NCI-H774 (cell line): ENCODE data around the gene NINJ1.
"Not testable (repeated sequence)": the region's sequence is repeated elsewhere in the genome, so short reads cannot be mapped to it uniquely, and the experiment has no call there.

Source experiments
- DNase-seq: peaks from one replicate; lab custom pipeline; 2025; lab: John Stamatoyannopoulos, UW

Gene NINJ1

DNA sequence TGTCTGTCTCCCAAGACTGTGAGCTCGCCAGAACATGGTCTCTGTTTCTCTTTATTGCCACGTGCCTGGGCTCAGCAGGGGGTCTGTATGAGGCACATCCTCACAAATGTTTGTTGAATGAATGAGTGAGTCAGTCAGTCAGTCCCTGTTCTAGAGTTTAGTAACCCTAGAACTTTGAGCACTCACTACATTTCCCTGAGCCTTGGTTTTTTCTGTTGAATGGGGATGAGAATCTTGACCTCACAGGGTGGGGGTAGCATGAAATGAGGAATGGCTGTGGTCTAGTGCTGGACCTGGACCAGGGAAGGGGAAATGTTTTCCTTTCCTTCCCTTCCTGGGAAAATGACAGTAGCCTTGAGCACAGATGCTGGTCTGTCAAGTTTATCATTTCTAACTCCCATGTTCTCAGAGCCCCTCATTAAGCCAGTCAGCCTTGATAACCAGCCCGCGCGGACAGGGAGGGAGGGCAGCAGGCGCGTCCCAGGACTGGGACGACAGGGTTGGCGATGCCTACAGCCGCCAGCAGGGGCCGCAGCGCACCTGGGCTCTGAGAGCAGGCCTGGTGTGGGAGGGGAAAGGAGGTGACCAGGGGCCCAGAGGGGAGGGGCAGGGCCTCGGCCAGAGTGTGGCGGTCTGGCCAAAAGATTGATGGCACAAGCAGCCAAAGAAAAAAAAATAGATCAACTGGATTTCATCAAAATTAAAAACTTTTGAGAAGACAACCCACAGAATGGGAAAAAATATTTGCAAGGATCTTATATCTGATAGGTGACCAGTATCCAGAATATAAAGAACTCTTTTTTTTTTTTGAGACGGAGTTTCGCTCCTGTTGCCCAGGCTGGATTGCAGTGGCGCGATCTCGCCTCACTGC lies 25.8 kb upstream of the NINJ1 start:
- DNase-seq = peak; percentile 78

DNA sequence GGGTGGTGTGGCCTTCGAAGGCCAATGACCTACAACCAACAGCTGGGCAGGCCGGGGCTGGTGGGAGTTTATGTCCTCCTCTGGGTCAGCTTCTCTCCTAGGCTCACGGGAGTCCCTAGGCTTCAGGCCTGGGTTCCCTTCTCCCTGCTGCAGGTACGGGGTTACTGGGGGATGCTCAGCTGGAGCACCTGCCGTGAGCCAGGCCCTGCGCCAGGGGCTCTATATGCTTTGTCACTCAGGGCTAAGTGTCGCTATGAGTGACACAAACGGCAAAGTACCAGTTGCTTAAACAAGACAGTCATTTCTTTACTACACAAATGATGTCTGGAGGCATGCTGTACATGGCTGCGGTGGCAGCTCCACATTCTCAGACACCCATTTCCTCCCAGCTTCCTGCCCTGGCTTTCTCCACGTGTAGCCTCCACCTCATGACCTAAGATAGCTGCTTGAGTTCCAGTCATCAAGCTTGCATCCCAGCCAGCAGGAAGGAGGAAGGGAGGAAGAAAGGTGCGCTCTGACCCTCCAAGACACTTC lies 22.5 kb upstream of the NINJ1 start:
- DNase-seq = no peak

DNA sequence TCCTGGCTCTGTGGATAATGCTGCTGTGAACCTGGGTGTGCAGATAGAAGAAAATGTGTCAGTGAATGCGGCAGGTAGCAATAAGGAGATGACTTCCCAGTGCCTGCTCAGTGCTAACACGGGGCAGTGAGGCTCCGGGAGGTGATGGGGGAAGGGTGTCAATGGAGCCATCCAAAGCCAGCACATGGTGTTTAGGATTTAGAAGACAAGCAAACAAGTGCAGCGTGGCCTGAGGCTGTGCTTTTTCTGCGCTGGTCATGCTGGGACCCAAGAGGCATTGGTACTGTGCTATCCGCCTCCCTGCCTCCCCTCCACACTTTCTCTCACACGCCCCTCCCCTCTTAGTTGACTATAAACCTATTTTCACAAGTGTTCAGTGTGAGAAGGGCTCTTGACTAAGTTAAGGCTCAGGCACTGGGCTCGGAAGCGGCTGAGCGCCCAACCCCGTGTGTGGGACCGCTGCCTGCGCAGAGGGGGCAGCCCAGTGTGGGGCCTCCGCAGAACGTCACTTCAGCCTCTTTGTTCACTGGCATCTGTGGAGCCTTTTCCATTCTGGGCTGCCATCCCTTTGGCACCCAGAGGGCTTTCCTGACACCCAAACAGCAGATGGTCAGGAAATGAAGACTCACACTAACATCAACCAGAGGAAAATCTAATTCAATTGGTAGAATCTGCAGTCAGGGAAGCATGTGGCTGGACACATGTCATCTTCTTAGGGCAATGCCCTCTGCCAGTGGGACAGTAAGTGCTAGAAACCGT lies 21.8 kb upstream of the NINJ1 start:
- no peak for DNase-seq

DNA sequence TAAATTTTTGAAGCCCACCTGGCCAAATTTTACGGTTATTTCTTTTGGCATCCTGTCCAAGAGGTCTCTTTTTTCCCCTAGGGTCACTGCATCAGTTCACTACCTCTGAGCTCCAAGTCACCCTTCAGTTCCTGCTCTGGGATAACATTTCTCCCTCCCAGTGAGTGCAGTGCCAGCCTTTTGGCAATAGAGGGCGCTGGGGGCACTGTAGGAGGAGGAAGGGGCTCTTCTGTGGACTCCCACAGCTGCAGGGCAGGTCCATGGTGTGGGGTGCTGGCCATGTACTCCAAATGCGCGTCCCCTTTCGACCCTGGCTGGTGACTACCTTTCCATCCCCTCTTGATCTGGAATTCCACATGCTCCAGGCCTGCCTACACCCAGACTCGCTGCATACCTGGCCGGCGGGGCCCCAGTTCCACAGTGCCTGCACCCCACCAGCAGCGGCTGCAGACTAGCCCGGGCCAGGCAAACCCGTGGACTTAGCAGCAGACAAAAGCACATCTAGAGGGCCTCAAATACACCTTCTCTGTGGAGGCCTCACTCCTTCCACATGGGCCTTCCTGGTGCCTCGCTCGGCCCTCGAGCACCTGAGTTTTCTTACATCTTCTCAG lies 20.3 kb upstream of the NINJ1 start:
- no peak for DNase-seq

DNA sequence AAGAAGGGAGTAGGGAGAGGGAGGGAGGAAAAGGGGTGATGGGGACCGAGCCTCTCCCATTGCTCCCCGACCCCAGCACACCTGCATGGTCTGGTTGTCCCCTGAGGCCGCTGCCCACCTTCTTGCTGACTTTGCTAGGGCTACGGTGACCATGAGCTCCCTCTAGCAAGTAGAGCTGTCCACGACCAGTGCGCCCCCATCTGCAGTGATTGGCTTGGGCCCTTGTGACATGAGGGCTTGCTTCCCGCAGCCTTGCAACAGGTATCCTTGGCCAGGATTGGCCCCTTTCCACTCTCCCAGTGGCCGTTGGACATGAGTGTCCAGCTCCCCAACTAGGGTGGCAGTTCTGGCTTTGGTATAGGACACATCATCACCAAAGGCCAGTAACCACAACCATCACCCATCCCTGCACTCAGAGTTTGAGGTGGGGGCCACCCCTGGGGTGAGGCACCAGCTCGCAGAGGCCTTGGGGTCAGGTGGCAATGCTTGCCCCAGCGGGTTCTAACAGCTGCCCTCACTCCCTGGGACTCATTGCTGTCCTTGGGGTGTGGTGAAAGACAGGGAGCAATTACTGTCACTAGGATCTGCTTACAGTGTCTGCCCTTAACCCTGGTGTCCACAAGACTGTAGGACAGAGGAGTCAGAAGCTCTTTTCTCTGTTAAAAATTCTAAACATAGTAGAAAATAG lies 17.2 kb upstream of the NINJ1 start:
- DNase-seq = no peak

DNA sequence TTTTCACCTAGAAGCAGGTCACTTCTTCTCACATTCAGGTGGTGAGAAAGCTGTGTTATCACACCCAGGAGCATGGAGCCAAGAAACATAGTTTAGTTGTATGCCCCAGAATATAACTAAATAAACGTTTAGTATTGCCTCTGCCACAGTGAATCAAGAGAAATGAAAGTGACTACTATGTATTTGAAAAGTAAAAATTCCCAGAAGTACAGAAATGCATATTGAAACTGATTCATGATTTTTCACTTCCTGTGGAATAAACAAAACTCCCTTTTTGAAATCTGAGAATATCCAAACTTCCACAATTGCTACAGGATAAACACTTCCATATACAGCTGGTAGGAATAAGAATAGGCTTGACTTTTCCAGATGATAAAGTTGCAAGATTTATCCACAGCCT lies 15.3 kb upstream of the NINJ1 start:
- DNase-seq = no peak

DNA sequence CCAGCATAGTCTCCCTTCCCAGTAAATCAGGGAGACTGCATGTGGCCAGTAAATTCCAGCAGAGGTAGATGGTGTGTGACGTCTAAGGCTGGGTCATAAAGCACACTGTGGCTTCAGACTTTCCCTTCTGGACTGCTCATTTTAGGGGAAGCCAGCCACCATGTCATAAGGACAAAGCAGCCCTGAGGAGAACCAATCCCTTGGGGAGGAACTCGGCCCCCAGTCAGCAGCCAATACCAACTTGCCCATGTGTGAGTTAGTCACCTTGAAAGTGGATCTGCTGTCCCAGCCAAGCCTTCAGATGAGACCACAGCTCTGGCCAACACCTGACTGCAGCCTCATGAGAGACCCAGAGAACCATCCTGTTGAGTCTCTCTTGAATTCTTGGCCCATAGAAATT lies 14.7 kb upstream of the NINJ1 start:
- DNase-seq = no peak

DNA sequence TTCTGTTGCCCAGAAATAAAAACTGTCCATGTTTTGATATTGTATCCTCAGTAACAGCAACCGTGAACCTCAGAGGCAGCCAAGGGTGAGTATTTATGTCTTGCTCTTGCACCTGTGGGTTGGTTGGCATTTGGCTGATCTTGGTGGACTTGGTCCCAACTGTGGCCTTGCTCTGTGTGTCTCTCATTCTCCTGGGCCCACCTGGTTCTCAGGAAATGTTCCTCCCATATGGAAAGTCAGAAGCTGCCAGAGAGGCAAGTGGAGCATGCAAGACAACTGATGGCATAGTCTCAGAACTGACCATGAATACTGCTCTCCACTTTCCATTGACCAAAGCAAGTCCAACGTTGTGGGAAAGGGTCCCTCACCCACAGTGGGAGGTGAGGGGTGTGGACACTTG lies 13.6 kb upstream of the NINJ1 start:
- DNase-seq = no peak

DNA sequence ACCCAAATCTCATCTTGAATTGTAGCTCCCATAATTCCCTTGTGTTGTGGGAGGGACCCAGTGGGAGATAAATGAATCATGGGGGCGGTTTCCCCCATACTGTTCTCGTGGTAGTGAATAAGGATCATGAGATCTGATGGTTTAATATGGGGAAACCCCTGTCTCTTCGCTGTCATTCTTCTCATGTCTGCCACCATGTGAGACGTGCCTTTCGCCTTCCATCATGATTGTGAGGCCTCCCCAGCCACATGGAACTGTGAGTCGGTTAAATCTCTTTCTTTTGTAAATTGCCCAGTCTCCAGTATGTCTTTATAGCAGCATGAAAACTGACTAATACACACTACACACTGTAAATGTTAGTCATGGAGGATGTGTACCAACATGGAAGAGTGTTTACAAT lies 12.6 kb upstream of the NINJ1 start:
- DNase-seq = not testable (repeated sequence)

DNA sequence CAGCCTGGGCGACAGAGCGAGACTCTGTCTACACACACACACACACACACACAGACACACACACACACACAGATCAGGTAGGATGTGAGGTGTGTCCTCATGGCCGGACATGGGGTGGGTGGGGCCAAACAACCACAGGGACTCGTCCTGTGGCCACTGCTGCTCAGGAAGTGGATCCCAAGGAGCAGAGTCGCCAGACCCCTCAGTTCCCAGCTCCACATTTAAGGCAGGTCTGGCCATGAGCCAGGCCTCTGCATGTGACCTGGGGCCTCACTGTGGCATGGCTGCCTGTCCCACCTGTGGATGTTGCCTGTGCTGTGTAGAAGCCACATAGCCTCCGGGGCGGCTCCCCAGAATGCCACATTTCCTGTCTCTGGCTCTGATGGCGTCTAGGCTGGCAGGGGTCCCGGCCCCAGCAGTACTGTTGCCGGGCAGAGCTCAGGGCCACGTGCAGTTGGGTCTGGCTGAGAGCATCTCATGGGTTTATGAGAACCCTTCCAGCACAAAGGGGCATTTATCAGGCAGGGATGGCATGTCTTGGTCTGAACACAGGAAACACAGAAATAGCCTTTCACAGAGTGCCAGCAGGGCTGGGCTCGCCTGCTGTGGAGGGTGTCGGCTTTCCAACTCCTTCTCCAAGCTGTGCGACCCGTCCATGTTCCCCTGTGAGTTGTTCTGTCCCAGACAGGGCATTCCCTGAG lies 9.9 kb upstream of the NINJ1 start:
- DNase-seq = no peak

DNA sequence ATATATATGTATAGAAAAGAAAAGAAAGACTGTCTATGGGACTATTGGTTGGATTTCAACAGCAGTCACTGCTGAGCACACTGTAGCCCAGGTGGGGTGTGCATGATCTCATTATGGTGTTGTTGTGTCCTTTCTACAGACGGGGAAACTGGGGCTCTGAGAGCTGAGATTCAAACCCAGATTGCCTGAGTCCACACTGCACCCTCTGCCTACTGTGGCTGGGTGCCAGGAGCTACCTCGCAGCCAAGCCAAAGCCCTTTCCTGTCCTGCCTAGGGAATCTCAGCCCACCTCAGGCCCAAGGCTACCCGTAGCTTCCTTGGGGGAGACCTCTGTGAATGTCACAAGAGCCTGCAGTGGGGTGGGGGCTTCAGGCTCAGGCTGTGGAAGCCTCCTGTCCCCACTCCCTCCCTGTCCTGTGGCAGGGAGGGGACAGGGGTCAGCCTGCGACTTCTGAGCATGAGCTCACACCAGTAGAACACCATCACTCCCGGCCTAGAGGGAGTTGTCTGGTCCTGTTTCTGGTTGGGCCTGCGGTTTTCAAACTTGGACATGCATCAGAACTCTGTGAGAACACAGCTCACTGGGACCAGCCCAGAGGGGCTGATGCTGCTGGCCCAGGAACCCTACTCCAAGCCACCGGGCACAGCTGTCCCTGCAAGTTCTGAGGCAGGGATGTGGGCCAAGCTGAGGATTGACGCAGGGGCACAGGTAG lies 7.9 kb upstream of the NINJ1 start:
- DNase-seq = no peak

DNA sequence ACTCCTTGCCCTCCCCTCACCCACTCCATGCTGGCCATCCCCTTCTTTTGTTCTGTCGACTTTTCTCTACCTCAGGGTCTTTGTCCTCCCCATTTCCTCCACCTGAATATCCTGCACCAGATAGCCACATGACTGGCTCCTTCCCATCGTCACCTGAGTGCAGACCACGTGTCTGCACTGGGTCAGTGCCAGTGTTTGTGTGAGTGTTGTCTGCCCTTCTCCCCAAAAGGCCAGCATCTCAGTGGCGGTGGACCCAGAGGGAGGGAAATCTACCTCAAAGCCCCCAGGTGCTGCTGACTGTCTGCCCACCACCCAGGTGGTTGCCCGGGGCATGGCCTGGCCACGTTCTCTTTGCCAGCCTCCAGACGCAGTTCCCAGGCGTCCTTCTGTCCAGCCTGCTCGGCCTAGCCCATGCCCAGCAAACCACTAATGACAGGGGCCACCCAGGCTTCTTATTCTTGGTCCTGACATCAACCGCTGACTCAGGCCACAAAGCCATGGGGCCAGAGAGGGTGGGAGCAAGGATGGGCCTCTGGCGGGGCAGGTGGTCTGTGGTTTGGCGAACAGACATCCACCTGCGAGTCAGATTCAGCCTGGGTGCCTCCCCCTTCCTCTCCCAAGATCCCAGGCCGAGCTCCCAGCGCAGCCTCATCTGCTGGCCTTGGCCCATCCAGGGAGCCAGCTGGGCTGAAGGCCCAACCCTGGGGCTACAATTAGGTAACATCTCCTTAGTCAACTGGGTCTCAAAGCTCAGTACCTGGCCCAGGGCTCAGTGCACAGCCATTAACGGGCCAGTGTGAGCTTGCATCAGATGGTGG lies 5.5 kb upstream of the NINJ1 start:
- DNase-seq = no peak

DNA sequence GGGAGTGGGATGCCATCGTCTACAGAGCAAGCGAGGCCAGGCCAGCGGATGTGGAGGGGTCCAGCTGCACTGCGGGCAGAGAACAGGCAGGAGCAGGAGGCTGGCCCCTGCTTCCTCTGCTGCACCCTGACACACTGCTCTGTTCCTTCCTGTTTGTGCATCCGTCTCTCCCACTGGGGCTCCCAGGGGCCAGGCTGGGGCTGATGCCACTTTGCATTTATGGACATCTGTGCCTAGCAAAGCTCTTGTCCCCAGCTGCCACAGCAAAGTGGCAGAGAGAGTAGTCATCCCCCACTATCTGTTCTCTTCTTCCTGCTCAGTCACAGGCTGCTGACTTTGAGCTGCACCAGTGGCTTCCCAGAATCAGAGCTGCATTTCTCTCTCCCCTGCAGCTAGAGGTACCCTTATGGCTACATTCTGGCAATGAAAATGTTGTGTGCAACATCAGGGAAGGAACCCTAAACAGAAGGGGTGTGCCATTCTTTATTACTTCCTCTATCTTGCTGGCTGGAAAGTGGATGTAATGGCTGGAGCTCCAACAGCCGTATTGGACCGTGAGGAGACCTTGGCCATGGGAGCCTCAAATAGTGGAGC lies 4.2 kb upstream of the NINJ1 start:
- no peak for DNase-seq

DNA sequence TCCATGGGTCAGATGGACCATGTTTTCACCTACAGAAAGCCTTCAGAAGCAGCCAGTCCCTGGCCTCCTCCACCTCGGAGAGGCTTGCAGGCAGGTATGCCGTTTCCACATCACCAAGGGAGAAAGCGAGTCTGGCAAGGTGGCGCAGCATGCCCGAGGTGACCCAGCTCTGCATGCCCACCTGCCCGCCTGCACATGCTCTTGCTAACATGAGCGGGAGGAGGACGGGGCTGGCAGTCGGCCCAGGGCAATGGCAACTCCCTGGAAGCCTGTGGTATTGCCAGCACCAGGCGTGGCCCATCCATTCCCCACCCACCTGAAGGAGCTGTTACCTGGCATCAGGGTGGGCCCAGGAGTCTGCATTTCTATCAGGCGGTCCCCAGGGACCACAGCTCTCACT lies 3.3 kb upstream of the NINJ1 start:
- DNase-seq = no peak

DNA sequence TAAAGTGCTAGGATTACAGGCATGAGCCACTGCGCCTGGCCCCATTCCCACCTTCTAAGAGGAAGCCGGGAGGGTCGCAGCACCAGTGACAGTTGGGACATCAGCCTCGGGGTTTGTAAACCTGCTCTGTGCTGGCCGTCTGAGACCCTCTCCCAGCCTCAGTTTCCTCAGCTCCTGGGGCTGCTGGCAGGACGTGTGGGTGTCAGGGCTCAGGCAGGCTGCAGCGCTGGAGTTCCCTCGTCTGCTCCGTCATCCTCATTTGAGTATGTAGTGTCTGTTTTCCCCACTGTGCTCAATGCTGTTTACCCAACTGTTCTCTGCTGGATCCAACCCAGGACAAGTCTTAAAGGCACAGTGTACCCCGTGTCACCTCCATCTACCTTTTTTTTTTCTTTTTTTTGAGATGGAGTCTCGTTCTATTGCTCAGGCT lies 2.0 kb upstream of the NINJ1 start:
- DNase-seq = peak; percentile 32

DNA sequence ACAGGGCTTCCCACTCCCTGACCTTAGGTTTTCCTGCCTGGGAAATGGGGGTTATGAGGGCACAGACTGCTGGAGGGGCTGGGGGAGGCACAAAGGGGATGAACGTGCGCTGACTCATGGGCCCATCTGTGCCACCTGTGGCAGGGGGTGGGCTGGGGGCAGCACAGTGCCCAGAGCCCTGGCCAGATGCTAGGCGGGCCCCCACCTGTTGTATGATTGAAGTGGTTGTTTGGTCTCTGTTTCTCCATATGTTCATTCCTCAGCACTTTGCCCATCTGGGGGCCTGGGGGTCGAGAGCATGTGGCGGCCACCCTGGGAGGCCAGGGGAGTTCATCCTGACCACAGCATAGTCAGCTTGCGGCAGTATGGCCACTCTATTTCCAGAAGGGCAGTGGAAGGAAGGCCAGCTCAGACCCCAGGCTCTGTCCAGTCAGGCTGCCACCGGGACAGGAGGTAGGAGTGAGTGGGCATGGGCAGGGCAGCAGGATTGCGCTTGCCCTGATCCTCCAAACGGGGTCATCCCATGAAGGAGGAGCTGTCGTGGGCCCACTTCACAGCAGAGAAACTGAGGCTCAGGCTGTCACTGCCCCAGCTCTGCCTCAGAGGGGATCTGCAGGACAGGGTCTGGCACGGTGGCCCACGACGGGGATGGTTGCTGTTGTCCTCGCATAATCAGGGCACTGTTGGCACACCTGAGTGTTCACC lies 841 bp upstream of the NINJ1 start:
- no peak for DNase-seq

DNA sequence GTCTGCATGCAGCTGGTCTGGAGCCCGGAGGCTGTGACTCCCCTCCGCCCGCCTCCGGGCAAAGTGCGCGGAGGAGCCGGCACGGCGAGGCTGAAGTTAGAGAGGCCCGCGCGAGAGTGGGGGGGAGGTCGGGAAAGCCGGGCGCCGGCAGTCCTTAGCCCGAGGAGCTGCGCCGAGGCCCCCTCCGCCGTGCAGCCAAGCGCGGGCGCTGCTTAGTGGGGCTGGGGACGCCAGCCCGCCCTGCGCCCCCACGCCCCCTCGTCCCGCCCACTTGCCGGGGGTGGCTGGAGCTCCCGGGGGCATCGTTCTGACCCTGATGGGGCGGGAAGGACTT lies 403 bp downstream of the NINJ1 start:
- DNase-seq = peak; percentile 43

DNA sequence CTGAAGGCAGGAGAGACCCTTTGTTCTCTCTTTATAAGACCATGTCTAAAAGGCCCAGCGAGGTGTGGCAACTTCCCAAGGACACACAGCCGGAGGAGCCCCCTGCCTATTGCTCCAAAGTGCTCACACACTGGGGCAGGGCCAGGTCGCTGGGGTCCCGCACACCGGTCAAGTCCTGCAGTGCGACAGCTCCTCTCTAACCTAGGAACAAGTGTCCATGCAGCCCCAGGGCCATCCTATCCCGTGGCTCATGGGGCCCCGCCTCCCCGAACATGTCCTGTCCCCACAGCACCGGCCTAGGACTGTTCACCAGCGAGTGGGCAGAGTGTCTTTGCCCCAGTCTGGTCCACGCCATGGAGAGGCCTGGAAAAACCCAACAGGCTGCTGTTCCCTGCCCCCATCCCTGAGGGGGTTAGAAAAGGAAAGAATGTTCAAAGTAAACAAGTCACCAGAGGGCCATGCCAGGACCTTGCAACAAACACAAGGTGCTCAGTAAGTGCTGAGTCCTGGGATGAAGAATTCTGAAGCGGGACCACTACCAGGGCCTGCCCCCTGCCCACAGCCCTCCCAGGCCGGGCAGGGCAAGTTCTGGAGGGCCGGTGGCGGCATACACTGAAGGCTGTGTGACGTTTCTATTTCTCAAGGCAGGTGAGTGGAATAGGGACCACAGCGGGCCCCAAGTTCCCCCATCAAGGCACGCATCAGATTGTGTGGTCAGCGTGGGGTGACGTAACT lies 938 bp downstream of the NINJ1 start:
- no peak for DNase-seq
